ENCODE results near the gene SP5. TPM values are rescaled to one million over a fixed set of nuclear protein-coding genes. Genes with fewer than 3 reads are reported as not detected.

The SP5 gene
- total RNA-seq, 1 experiment from 2014 or later = 0.64 TPM

DNA sequence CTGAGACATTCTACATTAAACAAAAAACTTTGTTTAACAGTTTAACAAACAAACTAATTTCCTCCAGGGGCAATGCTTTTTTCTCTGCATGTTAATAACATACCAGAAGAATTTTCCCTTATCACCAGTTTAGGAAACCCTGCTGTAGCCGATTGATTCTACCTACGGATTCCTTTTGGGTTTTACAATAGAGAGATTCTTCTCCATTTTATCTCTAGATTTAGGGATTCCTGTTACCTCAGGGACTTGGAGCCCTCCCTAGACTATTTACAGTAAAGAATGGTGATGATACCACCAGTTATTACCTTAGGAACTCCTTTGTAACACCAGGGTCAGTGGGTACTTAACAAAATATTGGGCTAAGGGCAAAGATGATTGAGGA lies 49.7 kb downstream of the SP5 start:
- no peak for ATAC-seq
- Histone ChIP-seq H3K27me3 (ENCODE audit: control insufficient read depth, insufficient read depth, low read length) (no peaks in the 10 kb centered on the region), H3K27ac (ENCODE audit: low read length) (no peak overlapping the region), H3K9me3 (ENCODE audit: control insufficient read depth, insufficient read depth, low read depth, low read length) (no peaks in the 10 kb centered on the region), H3K4me1 (ENCODE audit: control insufficient read depth, insufficient read depth, low read length) (peaks cover 2% of the 10 kb centered on the region; the same call in 1 of the 2 replicates), H3K4me3 (ENCODE audit: low read depth in 2 of 2, low read length in 2 of 2) (no peak overlapping the region), H3K36me3 (ENCODE audit: control insufficient read depth, insufficient read depth, low read length) (no peaks in the 10 kb centered on the region)
- TF ChIP-seq, protein P1, sequence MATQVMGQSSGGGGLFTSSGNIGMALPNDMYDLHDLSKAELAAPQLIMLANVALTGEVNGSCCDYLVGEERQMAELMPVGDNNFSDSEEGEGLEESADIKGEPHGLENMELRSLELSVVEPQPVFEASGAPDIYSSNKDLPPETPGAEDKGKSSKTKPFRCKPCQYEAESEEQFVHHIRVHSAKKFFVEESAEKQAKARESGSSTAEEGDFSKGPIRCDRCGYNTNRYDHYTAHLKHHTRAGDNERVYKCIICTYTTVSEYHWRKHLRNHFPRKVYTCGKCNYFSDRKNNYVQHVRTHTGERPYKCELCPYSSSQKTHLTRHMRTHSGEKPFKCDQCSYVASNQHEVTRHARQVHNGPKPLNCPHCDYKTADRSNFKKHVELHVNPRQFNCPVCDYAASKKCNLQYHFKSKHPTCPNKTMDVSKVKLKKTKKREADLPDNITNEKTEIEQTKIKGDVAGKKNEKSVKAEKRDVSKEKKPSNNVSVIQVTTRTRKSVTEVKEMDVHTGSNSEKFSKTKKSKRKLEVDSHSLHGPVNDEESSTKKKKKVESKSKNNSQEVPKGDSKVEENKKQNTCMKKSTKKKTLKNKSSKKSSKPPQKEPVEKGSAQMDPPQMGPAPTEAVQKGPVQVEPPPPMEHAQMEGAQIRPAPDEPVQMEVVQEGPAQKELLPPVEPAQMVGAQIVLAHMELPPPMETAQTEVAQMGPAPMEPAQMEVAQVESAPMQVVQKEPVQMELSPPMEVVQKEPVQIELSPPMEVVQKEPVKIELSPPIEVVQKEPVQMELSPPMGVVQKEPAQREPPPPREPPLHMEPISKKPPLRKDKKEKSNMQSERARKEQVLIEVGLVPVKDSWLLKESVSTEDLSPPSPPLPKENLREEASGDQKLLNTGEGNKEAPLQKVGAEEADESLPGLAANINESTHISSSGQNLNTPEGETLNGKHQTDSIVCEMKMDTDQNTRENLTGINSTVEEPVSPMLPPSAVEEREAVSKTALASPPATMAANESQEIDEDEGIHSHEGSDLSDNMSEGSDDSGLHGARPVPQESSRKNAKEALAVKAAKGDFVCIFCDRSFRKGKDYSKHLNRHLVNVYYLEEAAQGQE (IDR thresholded peaks at IDR 0.05; ENCODE audit: insufficient read depth in 1 of 2, low read depth in 2 of 2, low read length in 1 of 2) = no peak
- TF ChIP-seq POLR2AphosphoS5 (IDR thresholded peaks at IDR 0.05; ENCODE audit: low read depth, low read length) (no peak), TCF7L2 (IDR thresholded peaks at IDR 0.05; ENCODE audit: low read depth, low read length) (no peak), SIN3A (IDR thresholded peaks at IDR 0.05; ENCODE audit: borderline replicate concordance, insufficient read depth, low read depth, low read length) (no peak)
- TF ChIP-seq, protein P2, sequence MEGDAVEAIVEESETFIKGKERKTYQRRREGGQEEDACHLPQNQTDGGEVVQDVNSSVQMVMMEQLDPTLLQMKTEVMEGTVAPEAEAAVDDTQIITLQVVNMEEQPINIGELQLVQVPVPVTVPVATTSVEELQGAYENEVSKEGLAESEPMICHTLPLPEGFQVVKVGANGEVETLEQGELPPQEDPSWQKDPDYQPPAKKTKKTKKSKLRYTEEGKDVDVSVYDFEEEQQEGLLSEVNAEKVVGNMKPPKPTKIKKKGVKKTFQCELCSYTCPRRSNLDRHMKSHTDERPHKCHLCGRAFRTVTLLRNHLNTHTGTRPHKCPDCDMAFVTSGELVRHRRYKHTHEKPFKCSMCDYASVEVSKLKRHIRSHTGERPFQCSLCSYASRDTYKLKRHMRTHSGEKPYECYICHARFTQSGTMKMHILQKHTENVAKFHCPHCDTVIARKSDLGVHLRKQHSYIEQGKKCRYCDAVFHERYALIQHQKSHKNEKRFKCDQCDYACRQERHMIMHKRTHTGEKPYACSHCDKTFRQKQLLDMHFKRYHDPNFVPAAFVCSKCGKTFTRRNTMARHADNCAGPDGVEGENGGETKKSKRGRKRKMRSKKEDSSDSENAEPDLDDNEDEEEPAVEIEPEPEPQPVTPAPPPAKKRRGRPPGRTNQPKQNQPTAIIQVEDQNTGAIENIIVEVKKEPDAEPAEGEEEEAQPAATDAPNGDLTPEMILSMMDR (IDR thresholded peaks at IDR 0.05) = no peak
- ChIA-PET POLR2A (no interaction called here), CTCF (no interaction called here)
- in situ Hi-C loops (cut with HindIII; ENCODE audit: low pct_unique_long_range_greater_than_20kb, low sequenced_read_pairs) = no loop called here
- intact Hi-C loops (cut with micrococcal nuclease; ENCODE audit: unreplicated experiment) = no loop called here
- BruUV-seq (replicated peaks) = no TSS peak
- DNase-seq (ENCODE audit: low read depth, low spot score) = no peak

DNA sequence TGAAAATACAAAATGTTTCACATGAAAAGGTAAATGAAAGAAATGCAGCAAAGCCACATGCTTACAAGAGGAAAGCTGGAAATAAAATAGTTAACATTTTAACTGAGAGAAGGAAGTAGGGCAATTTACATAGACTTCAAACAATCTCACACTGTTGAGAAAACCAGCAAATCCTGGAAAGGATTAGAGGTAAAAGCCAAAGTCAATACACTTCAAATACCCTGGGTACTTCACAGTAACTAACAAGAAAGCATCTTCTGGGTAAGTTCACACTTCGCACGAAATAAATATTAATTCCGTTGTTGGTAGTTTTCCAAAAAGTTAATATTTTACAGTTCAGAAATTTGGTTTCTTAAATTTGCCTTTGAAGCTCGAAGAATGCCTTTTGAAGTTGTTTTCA lies 51.6 kb downstream of the SP5 start:
- BruUV-seq (replicated peaks) = no TSS peak
- no peak overlapping the region for H3K4me3 ChIP-seq (ENCODE audit: low read depth in 2 of 2, low read length in 2 of 2)
- POLR2A ChIA-PET = no interaction called here
- no peaks in the 10 kb centered on the region; the same call in 1 of the 2 replicates for H3K36me3 ChIP-seq (ENCODE audit: control insufficient read depth, insufficient read depth, low read length)
- no peak overlapping the region for H3K27ac ChIP-seq (ENCODE audit: low read length)
- ATAC-seq (no peak), DNase-seq (ENCODE audit: low read depth, low spot score) (no peak)
- H3K27me3 ChIP-seq (ENCODE audit: control insufficient read depth, insufficient read depth, low read length) = 0 out of 2 replicates have a peak, but pooled peaks cover under 1% of the 10 kb centered on the region
- TF ChIP-seq, protein P1 (IDR thresholded peaks at IDR 0.05; ENCODE audit: insufficient read depth in 1 of 2, low read depth in 2 of 2, low read length in 1 of 2) = no peak
- TF ChIP-seq POLR2AphosphoS5 (IDR thresholded peaks at IDR 0.05; ENCODE audit: low read depth, low read length) (no peak), SIN3A (IDR thresholded peaks at IDR 0.05; ENCODE audit: borderline replicate concordance, insufficient read depth, low read depth, low read length) (no peak), TCF7L2 (IDR thresholded peaks at IDR 0.05; ENCODE audit: low read depth, low read length) (no peak)
- TF ChIP-seq, protein P2 (IDR thresholded peaks at IDR 0.05) = no peak
- H3K4me1 ChIP-seq (ENCODE audit: control insufficient read depth, insufficient read depth, low read length) = peaks cover 5% of the 10 kb centered on the region; the same call in 1 of the 2 replicates
- H3K9me3 ChIP-seq (ENCODE audit: control insufficient read depth, insufficient read depth, low read depth, low read length) = no peaks in the 10 kb centered on the region
- CTCF ChIA-PET = no interaction called here
- intact Hi-C loops (cut with micrococcal nuclease; ENCODE audit: unreplicated experiment) = no loop called here
- in situ Hi-C loops (cut with HindIII; ENCODE audit: low pct_unique_long_range_greater_than_20kb, low sequenced_read_pairs) = no loop called here

Other genes starting within 250 kb of the SP5 start
- gene ERICH2, start 55.0 kb downstream of the SP5 start, total RNA-seq (2021; ENCODE audit: unreplicated experiment) = 0.74 TPM
- 12.5 TPM for gene GAD1, start 101.5 kb downstream of the SP5 start, total RNA-seq (2021; ENCODE audit: unreplicated experiment)
- 62.5 TPM for gene GORASP2, start 213.9 kb downstream of the SP5 start, total RNA-seq (2021; ENCODE audit: unreplicated experiment)

All from Panc1 (cell line).